GM12892 (cell line): Measurements from ENCODE around the gene PM20D1.

Source experiments
- POLR2AphosphoS5 ChIP-seq: IDR thresholded peaks from 2 replicates; pipeline ENCODE4 v1.6.1; 2011; ENCODE audit warnings: low read depth, low read length, control low read depth
- TAF1 ChIP-seq: IDR thresholded peaks from 2 replicates; pipeline ENCODE4 v1.6.1; 2011; ENCODE audit warnings: low read depth, mild to moderate bottlenecking, control low read depth, low read length, borderline replicate concordance

DNA sequence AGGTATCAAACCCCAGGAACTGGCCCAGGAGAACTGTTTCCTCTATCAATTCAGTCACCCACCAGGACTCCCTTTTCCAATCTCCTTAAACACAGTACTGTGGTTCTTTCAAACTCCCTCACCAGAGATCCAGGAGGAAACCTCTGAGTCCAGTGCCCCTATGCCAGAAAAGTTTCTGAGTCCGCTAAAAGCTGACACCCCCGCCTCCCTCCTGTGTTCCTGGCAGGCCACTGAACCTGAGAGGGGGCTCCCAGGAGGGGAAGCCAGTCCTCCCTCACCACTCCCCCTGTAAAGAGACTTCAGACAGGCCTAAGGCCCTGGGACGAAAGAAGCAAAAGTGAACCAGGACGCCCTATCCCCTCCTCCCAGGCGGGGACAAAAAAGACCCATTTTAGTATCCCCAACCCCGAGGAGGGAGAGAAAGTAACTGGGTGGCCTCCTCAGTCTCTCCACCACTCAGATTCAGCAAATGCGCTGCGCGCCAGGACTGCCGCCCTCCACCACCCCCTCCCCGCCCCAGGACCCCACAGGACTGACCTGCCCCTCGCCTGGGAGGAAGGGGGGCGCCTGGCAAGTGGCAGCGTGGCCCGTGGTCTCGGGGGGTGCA, 37.6 kb downstream of the PM20D1 start:
- TF ChIP-seq TAF1 (no peak), POLR2AphosphoS5 (no peak)
